ENCODE data around the gene LHX3. TPM values are rescaled to one million over a fixed set of nuclear protein-coding genes. Genes with fewer than 3 reads are reported as not detected.

The LHX3 gene
- total and polyA plus RNA-seq, 2 donors (not counting 1 experiment from before 2014, with no cell fraction given) = 0.07 to 0.30 TPM

GRCh38 chr9:136222166-136222905 is 17.4 kb upstream of the LHX3 start:
- no peak for TF ChIP-seq EZH2 (IDR thresholded peaks at IDR 0.05; ENCODE audit: borderline replicate concordance, insufficient read depth, low read depth, low read length, poor library complexity, severe bottlenecking)
- TF ChIP-seq CTCF (IDR thresholded peaks at IDR 0.05) = no peak
- H3K9me3 ChIP-seq (ENCODE audit: control extremely low read depth in 1 of 3, control insufficient read depth in 2 of 3, insufficient read depth in 1 of 3, low read length in 2 of 3) = peaks cover 0 to 10% (median 0%) of the 10 kb centered on the region in 3 donors
- intact Hi-C loops (cut with micrococcal nuclease) = no loop called here
- H4K20me1 ChIP-seq (ENCODE audit: control insufficient read depth, insufficient read depth, low read length, poor library complexity, severe bottlenecking) = peaks cover 87% of the 10 kb centered on the region
- DNase-seq (no peak), ATAC-seq (ENCODE audit: low read depth) (no peak)
- ChIA-PET POLR2A (no interaction called here), CTCF (interaction anchor here (1.4 to 7.7 kb wide), 5 partner anchors 19 to 61 kb away, joined by 3 to 102 read pairs (median 9); no protein-coding TSS in a partner anchor)
- no peak overlapping the region for H3K4me3 ChIP-seq (ENCODE audit: control extremely low read depth in 1 of 5, extremely low read depth in 1 of 5, insufficient read depth in 1 of 5, low read depth in 2 of 5, low read length in 4 of 5)
- H3K4me3 Mint-ChIP-seq = peak overlapping the region; percentile 66
- H3K4me1 ChIP-seq (ENCODE audit: control insufficient read depth in 2 of 2, insufficient read depth in 2 of 2, low read length in 2 of 2) = peaks cover 35 to 56% of the 10 kb centered on the region in 2 donors
- H3K27ac Mint-ChIP-seq = peak overlapping the region; percentile 86
- 94% methylated on average over 31 of the region's 38 CpGs for WGBS (ENCODE audit: insufficient coverage)
- no peak overlapping the region for H3K9ac ChIP-seq (ENCODE audit: low read length)
- H3K4me2 ChIP-seq (replicated peaks; ENCODE audit: low read depth, low read length, poor library complexity, severe bottlenecking) = no peak overlapping the region
- H3K27ac ChIP-seq (ENCODE audit: low read length in 2 of 2) = no peak overlapping the region
- H3K27me3 ChIP-seq (replicated peaks in 1 of 4; ENCODE audit: control extremely low read depth in 1 of 4, control insufficient read depth in 3 of 4, insufficient read depth in 4 of 4, low read length in 3 of 4) = no peaks in the 10 kb centered on the region
- peaks cover 58% of the 10 kb centered on the region for H3K4me1 Mint-ChIP-seq
- H3K79me2 ChIP-seq (ENCODE audit: control insufficient read depth, insufficient read depth, low read length) = peaks cover 88% of the 10 kb centered on the region
- H3K27me3 Mint-ChIP-seq = no peaks in the 10 kb centered on the region
- H3K9me3 Mint-ChIP-seq (ENCODE audit: insufficient read depth) = no peaks in the 10 kb centered on the region
- H3K36me3 ChIP-seq (replicated peaks in 1 of 2; ENCODE audit: control extremely low read depth in 1 of 2, control insufficient read depth in 1 of 2, extremely low read depth in 1 of 2, insufficient read depth in 2 of 2, low read length in 1 of 2) = peaks cover 0 to 85% of the 10 kb centered on the region in 2 experiments
- no peak overlapping the region for H2AFZ ChIP-seq (ENCODE audit: insufficient read depth, low read depth, low read length, poor library complexity, severe bottlenecking)

Measured in B cell (primary cell).